HG02852 (cell line): ENCODE results near the gene OGFOD1.

Source experiments
- ATAC-seq: cut with Tn5 transposase; IDR thresholded peaks from one replicate; pipeline ENCODE4 v1.9.1; 2021; ENCODE audit warnings: mild to moderate bottlenecking, moderate library complexity; ENCODE audit not compliant: unreplicated experiment

Gene OGFOD1

GRCh38 chr16:56450986-56451752 lies at the start of gene OGFOD1, which contains the start of gene NUDT21:
OGFOD1 (plus strand) TSS chr16:56451554; CDS start chr16:56451613, 59 bp downstream.
NUDT21 (minus strand) TSS chr16:56451332; CDS start chr16:56451202, 130 bp downstream.
- ATAC-seq, result peak; percentile 96

GRCh38 chr16:56405977-56406672 lies 45.2 kb upstream of the OGFOD1 start:
- ATAC-seq, result no peak

GRCh38 chr16:56408379-56409098 lies 42.8 kb upstream of the OGFOD1 start:
- no peak for ATAC-seq

GRCh38 chr16:56409195-56409594 lies 42.2 kb upstream of the OGFOD1 start:
- ATAC-seq, result no peak

- no peak for ATAC-seq
Measured at GRCh38 chr16:56411123-56411522, 40.2 kb upstream of the OGFOD1 start.

- no peak for ATAC-seq
Measured at GRCh38 chr16:56411624-56412023, 39.7 kb upstream of the OGFOD1 start.

- no peak for ATAC-seq
Measured at GRCh38 chr16:56413381-56413780, 38.0 kb upstream of the OGFOD1 start.

GRCh38 chr16:56414366-56414765 lies 37.0 kb upstream of the OGFOD1 start:
- ATAC-seq, result no peak

- no peak for ATAC-seq
Measured at GRCh38 chr16:56415875-56416274, 35.5 kb upstream of the OGFOD1 start.

GRCh38 chr16:56417138-56417537 lies 34.2 kb upstream of the OGFOD1 start:
- no peak for ATAC-seq

GRCh38 chr16:56419740-56420548 lies 31.4 kb upstream of the OGFOD1 start:
- ATAC-seq, result no peak

GRCh38 chr16:56420613-56421012 lies 30.7 kb upstream of the OGFOD1 start:
- no peak for ATAC-seq

GRCh38 chr16:56421313-56421712 lies 30.0 kb upstream of the OGFOD1 start:
- no peak for ATAC-seq

- no peak for ATAC-seq
Measured at GRCh38 chr16:56421976-56422669, 29.2 kb upstream of the OGFOD1 start.

GRCh38 chr16:56422896-56423441 lies 28.4 kb upstream of the OGFOD1 start:
- no peak for ATAC-seq

GRCh38 chr16:56423584-56424403 lies 27.6 kb upstream of the OGFOD1 start:
- no peak for ATAC-seq

- no peak for ATAC-seq
Measured at GRCh38 chr16:56424404-56424764, 27.0 kb upstream of the OGFOD1 start.

- ATAC-seq, result peak; percentile 32
Measured at GRCh38 chr16:56424791-56425438, 26.4 kb upstream of the OGFOD1 start.

- peak; percentile 76 for ATAC-seq
Measured at GRCh38 chr16:56425439-56425832, 25.9 kb upstream of the OGFOD1 start, which contains the start of gene AMFR. AMFR (minus strand) TSS chr16:56425545; CDS start chr16:56425327, 218 bp downstream.
